Activated CD8-positive, alpha-beta T cell treated with anti-CD3 and anti-CD28 coated beads for 36 hours (primary cell): ENCODE data around the gene ALAS1. TPM values are rescaled to one million over a fixed set of nuclear protein-coding genes. Genes with fewer than 3 reads are reported as not detected.
"Not testable (repeated sequence)": the region's sequence is repeated elsewhere in the genome, so short reads cannot be mapped to it uniquely, and the experiment has no call there.

Experiments
- ATAC-seq: fragments of 200-7000 bp; cut with Tn5 transposase; one replicate; pipeline ENCODE4 v1.10.0; 2021; ENCODE audit warnings: mild to moderate bottlenecking, moderate library complexity
- CTCF ChIA-PET: fragments of 350-600 bp; sonication (Branson Sonifier 250); formaldehyde crosslinking; loops from one replicate; lab custom pipeline; 2021; ENCODE audit warnings: antibody characterized with exemption; lab: Charles Lee
- POLR2A ChIA-PET: fragments of 350-600 bp; sonication (Branson Sonifier 250); formaldehyde crosslinking; loops from one replicate; lab custom pipeline; 2021; ENCODE audit warnings: antibody characterized with exemption; lab: Charles Lee
- DNase-seq: peaks from one replicate; pipeline ENCODE4 v3.0.0-alpha.2; 2020
- H3K27ac Mint-ChIP-seq: one replicate; pipeline ENCODE4 v1.8.0; 2021; ENCODE audit warnings: mild to moderate bottlenecking, mixed read lengths
- H3K27me3 Mint-ChIP-seq: one replicate; pipeline ENCODE4 v1.8.0; 2021; ENCODE audit warnings: mixed read lengths
- H3K36me3 Mint-ChIP-seq: one replicate; pipeline ENCODE4 v1.8.0; 2021; ENCODE audit warnings: low read depth, mixed read lengths
- H3K4me1 Mint-ChIP-seq: one replicate; pipeline ENCODE4 v1.8.0; 2021; ENCODE audit warnings: low read depth, mixed read lengths
- H3K4me3 Mint-ChIP-seq: one replicate; pipeline ENCODE4 v1.8.0; 2021; ENCODE audit warnings: mild to moderate bottlenecking, moderate library complexity, mixed read lengths
- H3K9me3 Mint-ChIP-seq: one replicate; pipeline ENCODE4 v1.8.0; 2021; ENCODE audit warnings: mixed read lengths
- intact Hi-C: fragments of 100-400 bp; cut with micrococcal nuclease; formaldehyde crosslinking; loops from one replicate; pipeline ENCODE4 v1.10.0; 2022
- total RNA-seq, 2 experiments: library from RNA; stranded (reverse); gene quantifications; one replicate each; pipeline ENCODE4 v1.2.3, GENCODE V29; 2021
- TF ChIP-seq, protein P1 (sequence below): fragments of 200-600 bp; IDR thresholded peaks from one replicate; pipeline ENCODE4 v1.8.0; 2022; ENCODE audit warnings: antibody characterized with exemption, mild to moderate bottlenecking

Gene ALAS1
- 10 to 100 TPM; 54.3 to 54.6 TPM for total RNA-seq

DNA sequence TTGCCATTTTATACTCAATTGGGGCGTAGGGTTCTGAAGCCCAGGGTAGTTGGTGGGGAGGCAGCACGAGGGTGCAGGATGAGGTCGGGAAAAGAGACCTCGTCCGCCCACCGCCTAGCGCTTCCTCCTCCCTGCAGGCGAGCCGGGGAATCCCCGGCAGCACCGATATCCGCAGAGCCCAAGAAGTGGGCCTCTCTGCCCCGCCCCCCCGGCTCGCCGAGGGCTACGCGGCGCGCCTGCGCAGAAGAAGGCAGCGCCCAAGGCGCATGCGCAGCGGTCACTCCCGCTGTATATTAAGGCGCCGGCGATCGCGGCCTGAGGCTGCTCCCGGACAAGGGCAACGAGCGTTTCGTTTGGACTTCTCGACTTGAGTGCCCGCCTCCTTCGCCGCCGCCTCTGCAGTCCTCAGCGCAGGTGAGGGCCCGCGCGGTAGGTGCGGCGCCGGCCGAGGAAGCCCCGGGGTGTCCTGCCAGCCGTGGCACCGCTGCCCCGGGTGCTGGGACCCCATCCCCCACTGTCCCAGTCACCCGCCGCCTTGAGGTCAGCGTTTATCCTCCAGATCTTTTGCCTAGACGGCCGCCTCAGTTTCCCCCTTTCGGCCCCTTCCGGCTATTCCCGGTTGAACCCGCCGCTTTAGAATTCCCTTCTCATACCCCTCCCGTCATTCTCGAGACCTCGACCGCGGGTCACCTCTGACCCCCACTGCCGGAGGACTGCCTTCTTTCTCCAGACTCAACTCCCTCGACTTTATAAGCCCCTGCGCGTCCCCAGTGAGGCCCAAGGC, at the start of gene ALAS1:
ALAS1 (plus strand) TSS at position 319 of the 784 bp plus-strand sequence. CDS start 1,082 bp downstream, outside the sequence.
- DNase-seq (peak; percentile 95), ATAC-seq (peak; percentile 97)
- intact Hi-C loops = no loop called here
- Mint-ChIP-seq H3K9me3 (no peaks in the 10 kb centered on the region), H3K27ac (peak within 1 kb of the TSS; percentile 93), H3K36me3 (peaks cover 35% of the 10 kb centered on the region), H3K27me3 (no peaks in the 10 kb centered on the region), H3K4me3 (peak within 1 kb of the TSS; percentile 99), H3K4me1 (peaks cover 52% of the 10 kb centered on the region)
- ChIA-PET CTCF (interaction anchor here (0.8 to 2.9 kb wide), 4 partner anchors 23 to 256 kb away, joined by 3 to 21 read pairs (median 3); partner anchors contain the start of gene RRP9), POLR2A (interaction anchor here (1.0 to 1.2 kb wide), 5 partner anchors 9 to 215 kb away, joined by 3 to 5 read pairs (median 3); partner anchors contain the start of gene POC1A)
- TF ChIP-seq, protein P1, sequence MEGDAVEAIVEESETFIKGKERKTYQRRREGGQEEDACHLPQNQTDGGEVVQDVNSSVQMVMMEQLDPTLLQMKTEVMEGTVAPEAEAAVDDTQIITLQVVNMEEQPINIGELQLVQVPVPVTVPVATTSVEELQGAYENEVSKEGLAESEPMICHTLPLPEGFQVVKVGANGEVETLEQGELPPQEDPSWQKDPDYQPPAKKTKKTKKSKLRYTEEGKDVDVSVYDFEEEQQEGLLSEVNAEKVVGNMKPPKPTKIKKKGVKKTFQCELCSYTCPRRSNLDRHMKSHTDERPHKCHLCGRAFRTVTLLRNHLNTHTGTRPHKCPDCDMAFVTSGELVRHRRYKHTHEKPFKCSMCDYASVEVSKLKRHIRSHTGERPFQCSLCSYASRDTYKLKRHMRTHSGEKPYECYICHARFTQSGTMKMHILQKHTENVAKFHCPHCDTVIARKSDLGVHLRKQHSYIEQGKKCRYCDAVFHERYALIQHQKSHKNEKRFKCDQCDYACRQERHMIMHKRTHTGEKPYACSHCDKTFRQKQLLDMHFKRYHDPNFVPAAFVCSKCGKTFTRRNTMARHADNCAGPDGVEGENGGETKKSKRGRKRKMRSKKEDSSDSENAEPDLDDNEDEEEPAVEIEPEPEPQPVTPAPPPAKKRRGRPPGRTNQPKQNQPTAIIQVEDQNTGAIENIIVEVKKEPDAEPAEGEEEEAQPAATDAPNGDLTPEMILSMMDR = no peak

DNA sequence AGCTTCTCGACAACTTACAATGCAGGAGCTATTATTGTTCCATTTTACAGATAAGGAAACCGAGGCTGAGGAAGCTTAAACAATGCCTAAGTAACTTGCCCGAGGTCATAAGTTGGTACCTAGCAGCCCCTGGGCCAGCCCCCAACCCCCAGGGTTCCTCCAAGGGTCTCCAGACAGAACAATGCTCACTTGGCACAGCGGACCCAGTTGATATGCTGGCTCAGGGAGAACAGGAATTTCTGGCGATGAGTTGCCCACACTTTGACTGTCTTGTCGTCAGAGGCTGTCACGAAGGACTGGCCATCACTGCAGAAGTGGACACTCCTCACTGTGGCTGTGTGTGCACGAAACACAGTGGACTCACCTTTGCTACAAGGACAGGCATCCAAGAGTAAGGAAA, 48.9 kb upstream of the ALAS1 start:
- TF ChIP-seq, protein P1 = no peak
- CTCF ChIA-PET = interaction anchor here (2.1 to 9.6 kb wide), 3 partner anchors 22 to 146 kb away, joined by 6 to 83 read pairs (median 10); no protein-coding TSS in a partner anchor
- intact Hi-C loops = no loop called here
- no peak overlapping the region for H3K27ac Mint-ChIP-seq
- no peak for DNase-seq
- H3K4me3 Mint-ChIP-seq = no peak overlapping the region
- peaks cover 15% of the 10 kb centered on the region for H3K4me1 Mint-ChIP-seq
- POLR2A ChIA-PET = interaction anchor here (0.7 kb wide), 1 partner anchor 13 kb away, joined by 4 read pairs; no protein-coding TSS in a partner anchor
- peaks cover 15% of the 10 kb centered on the region for H3K36me3 Mint-ChIP-seq
- no peaks in the 10 kb centered on the region for H3K9me3 Mint-ChIP-seq
- no peak for ATAC-seq
- H3K27me3 Mint-ChIP-seq = no peaks in the 10 kb centered on the region

DNA sequence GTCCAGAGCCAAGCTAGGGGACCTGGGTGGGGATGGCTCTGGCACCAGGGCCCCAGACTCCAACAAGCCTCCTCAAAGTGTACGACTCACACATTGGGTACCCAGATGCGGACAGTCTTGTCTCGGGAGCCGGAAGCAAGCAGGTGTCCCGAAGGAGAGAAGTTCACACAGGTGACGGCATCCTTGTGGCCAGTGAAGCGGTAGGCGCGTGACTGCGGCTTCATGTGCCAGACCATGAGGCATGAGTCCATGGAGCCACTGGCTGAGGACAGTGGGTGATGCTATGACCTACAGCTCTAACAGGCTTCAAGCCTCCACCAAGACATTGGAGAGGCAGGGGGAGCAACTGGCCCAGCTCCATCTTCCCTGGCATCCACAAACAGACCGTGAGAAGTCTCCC, 48.2 kb upstream of the ALAS1 start:
- H3K9me3 Mint-ChIP-seq = no peaks in the 10 kb centered on the region
- CTCF ChIA-PET = interaction anchor here (9.6 kb wide), 1 partner anchor 147 kb away, joined by 83 read pairs; no protein-coding TSS in a partner anchor
- intact Hi-C loops = no loop called here

DNA sequence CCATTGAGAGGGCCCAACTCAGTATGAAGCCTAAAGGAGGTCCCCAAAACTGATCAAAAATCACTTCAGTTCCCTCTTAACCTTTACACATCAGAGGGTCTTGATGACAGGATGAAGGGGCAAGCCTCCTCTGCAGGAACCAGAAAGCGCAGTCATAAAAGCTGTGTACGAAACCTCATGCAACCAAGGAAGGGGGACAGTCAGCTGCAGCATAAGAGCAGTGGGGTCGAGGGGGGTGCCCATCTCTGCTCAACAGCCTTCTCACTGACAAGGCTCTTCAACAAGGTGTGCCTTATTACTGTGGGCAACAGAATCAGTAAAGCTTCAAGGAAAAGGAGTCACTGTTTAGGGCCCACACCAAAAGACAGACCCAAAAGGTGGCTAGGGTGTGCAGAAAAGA, 47.6 kb upstream of the ALAS1 start:
- H3K4me1 Mint-ChIP-seq = peaks cover 13% of the 10 kb centered on the region
- no peak overlapping the region for H3K4me3 Mint-ChIP-seq
- DNase-seq (no peak), ATAC-seq (no peak)
- ChIA-PET CTCF (interaction anchor here (0.9 to 9.6 kb wide), 2 partner anchors 148 to 189 kb away, joined by 3 to 83 read pairs; no protein-coding TSS in a partner anchor), POLR2A (no interaction called here)
- TF ChIP-seq, protein P1 = no peak
- no peaks in the 10 kb centered on the region for H3K27me3 Mint-ChIP-seq
- intact Hi-C loops = no loop called here
- peaks cover 10% of the 10 kb centered on the region for H3K36me3 Mint-ChIP-seq
- H3K27ac Mint-ChIP-seq = no peak overlapping the region
- no peaks in the 10 kb centered on the region for H3K9me3 Mint-ChIP-seq

More for the DNA sequence above, 48.2 kb upstream of the ALAS1 start:
- Mint-ChIP-seq H3K27ac (no peak overlapping the region), H3K36me3 (peaks cover 13% of the 10 kb centered on the region), H3K4me1 (peaks cover 9% of the 10 kb centered on the region), H3K27me3 (no peaks in the 10 kb centered on the region), H3K4me3 (no peak overlapping the region)
- POLR2A ChIA-PET = no interaction called here
- TF ChIP-seq, protein P1 = no peak
- ATAC-seq (no peak), DNase-seq (no peak)

DNA sequence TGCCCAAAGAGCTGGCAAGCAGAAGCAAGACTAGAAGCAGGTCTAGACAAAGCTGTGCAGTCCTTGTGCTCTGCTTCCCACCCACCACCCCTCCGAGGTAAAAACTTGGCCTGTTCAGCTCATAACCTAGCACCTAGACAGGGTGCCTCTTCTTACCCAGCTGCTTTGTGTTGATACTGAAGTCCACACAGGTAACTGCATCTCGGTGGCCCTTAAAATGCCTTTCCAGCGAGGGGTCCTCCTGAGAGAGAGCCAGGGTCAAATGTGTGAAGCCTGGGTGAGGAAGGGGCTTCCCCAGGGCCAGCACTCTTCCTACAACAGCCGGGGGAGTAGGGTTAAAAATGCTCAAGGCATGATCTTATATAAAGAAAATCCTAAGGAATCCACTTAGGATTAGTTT, 47.1 kb upstream of the ALAS1 start:
- Mint-ChIP-seq H3K27ac (no peak overlapping the region), H3K36me3 (peaks cover 10% of the 10 kb centered on the region), H3K27me3 (no peaks in the 10 kb centered on the region), H3K4me1 (peaks cover 17% of the 10 kb centered on the region), H3K9me3 (no peaks in the 10 kb centered on the region), H3K4me3 (no peak overlapping the region)
- ChIA-PET CTCF (interaction anchor here (0.9 to 9.6 kb wide), 2 partner anchors 148 to 188 kb away, joined by 3 to 83 read pairs; no protein-coding TSS in a partner anchor), POLR2A (no interaction called here)
- ATAC-seq (no peak), DNase-seq (no peak)
- intact Hi-C loops = no loop called here
- TF ChIP-seq, protein P1 = no peak

DNA sequence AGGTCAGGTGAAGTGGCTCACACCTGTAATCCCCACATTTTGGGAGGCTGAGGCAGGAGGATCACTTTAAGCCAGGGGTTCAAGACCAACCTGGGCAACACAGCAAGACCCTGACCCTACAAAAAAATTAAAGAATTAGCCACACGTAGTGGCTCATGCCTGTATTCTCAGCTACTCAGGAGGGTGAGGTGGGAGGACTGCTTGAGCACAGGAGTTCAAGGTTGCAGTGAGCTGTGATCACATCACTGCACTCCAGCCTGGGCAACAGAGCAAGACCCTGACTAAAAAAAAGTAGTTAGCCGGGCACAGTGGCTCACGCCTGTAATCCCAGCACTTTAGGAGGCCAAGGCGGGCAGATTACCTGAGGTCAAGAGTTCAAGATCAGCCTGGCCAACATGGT, 46.0 kb upstream of the ALAS1 start:
- CTCF ChIA-PET = interaction anchor here (0.9 to 1.3 kb wide), 2 partner anchors 9 to 68 kb away, joined by 3 to 4 read pairs; no protein-coding TSS in a partner anchor
- H3K4me3 Mint-ChIP-seq, H3K27ac Mint-ChIP-seq, ATAC-seq, intact Hi-C loops, H3K27me3 Mint-ChIP-seq, H3K9me3 Mint-ChIP-seq, DNase-seq: not testable (repeated sequence)
- POLR2A ChIA-PET = interaction anchor here (0.6 kb wide), 1 partner anchor 234 kb away, joined by 3 read pairs; no protein-coding TSS in a partner anchor
- Mint-ChIP-seq H3K4me1 (peaks cover 20% of the 10 kb centered on the region), H3K36me3 (peaks cover 10% of the 10 kb centered on the region)
